Activated CD8-positive, alpha-beta memory T cell treated with anti-CD3 and anti-CD28 coated beads for 24 hours (primary cell): ENCODE measurements around the gene MANBA.

ENCODE experiments used
- DNase-seq: peaks from one replicate; pipeline ENCODE4 v3.0.0-alpha.2; 2020

The MANBA gene

GRCh38 chr4:102760645-102761295, at the start of gene MANBA:
MANBA (minus strand) TSS chr4:102760968; CDS start chr4:102760894, 74 bp downstream.
- DNase-seq = peak; percentile 90

GRCh38 chr4:102809691-102810090, 48.9 kb upstream of the MANBA start:
- no peak for DNase-seq

GRCh38 chr4:102809190-102809589, 48.4 kb upstream of the MANBA start:
- no peak for DNase-seq

- DNase-seq = no peak
These were observed 47.2 kb upstream of the MANBA start for GRCh38 chr4:102808009-102808408.

- no peak for DNase-seq
These were observed 46.6 kb upstream of the MANBA start for GRCh38 chr4:102807345-102807744.

- DNase-seq = no peak
These were observed 39.0 kb upstream of the MANBA start for GRCh38 chr4:102799816-102800215.

GRCh38 chr4:102794999-102795398, 34.2 kb upstream of the MANBA start:
- no peak for DNase-seq

GRCh38 chr4:102792361-102792936, 31.7 kb upstream of the MANBA start:
- DNase-seq = no peak

- no peak for DNase-seq
These were observed 30.6 kb upstream of the MANBA start for GRCh38 chr4:102791318-102791835.

GRCh38 chr4:102789317-102789717, 28.5 kb upstream of the MANBA start:
- DNase-seq = no peak

- no peak for DNase-seq
These were observed 27.2 kb upstream of the MANBA start for GRCh38 chr4:102787944-102788343.

GRCh38 chr4:102787096-102787881, 26.5 kb upstream of the MANBA start:
- no peak for DNase-seq

GRCh38 chr4:102786279-102786678, 25.5 kb upstream of the MANBA start:
- no peak for DNase-seq

GRCh38 chr4:102783006-102783405, 22.2 kb upstream of the MANBA start:
- no peak for DNase-seq

- DNase-seq = no peak
These were observed 20.8 kb upstream of the MANBA start for GRCh38 chr4:102781570-102781969.

GRCh38 chr4:102780476-102781144, 19.8 kb upstream of the MANBA start:
- DNase-seq = no peak

- DNase-seq = no peak
These were observed 18.4 kb upstream of the MANBA start for GRCh38 chr4:102779204-102779603.

- DNase-seq = no peak
These were observed 18.0 kb upstream of the MANBA start for GRCh38 chr4:102778720-102779119.

GRCh38 chr4:102775805-102776204, 15.0 kb upstream of the MANBA start:
- no peak for DNase-seq

- no peak for DNase-seq
These were observed 13.5 kb upstream of the MANBA start for GRCh38 chr4:102774254-102774653.

- DNase-seq = no peak
These were observed 12.1 kb upstream of the MANBA start for GRCh38 chr4:102772738-102773340.

- no peak for DNase-seq
These were observed 4.1 kb upstream of the MANBA start for GRCh38 chr4:102764901-102765300.

GRCh38 chr4:102761906-102762305, 1.1 kb upstream of the MANBA start:
- DNase-seq = no peak
